ENCODE measurements around the gene TBC1D1.

DNA sequence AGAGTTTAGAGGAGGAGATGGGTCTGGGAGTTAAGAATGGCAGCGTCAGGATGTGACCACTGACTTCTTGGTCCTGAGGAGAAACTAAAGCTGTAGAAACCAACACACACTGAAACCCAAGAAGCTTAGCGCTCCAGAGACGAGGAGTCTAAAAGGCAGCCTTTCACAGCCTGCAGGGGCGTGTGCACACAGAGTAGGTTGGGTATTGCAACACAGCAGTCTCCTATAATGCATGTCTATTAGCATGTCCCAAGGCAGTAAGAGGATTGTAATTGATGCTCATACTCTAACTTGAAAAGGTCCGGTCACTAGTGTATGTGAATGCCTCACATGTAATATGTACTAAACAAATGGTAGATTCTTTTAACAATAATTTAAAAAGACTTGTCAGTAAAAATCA is 126.7 kb downstream of the TBC1D1 start:
- TF ChIP-seq, protein P1, sequence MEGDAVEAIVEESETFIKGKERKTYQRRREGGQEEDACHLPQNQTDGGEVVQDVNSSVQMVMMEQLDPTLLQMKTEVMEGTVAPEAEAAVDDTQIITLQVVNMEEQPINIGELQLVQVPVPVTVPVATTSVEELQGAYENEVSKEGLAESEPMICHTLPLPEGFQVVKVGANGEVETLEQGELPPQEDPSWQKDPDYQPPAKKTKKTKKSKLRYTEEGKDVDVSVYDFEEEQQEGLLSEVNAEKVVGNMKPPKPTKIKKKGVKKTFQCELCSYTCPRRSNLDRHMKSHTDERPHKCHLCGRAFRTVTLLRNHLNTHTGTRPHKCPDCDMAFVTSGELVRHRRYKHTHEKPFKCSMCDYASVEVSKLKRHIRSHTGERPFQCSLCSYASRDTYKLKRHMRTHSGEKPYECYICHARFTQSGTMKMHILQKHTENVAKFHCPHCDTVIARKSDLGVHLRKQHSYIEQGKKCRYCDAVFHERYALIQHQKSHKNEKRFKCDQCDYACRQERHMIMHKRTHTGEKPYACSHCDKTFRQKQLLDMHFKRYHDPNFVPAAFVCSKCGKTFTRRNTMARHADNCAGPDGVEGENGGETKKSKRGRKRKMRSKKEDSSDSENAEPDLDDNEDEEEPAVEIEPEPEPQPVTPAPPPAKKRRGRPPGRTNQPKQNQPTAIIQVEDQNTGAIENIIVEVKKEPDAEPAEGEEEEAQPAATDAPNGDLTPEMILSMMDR (IDR thresholded peaks at IDR 0.05), result no peak
- no peak for TF ChIP-seq POLR2AphosphoS5 (IDR thresholded peaks at IDR 0.05)
- TF ChIP-seq POLR2A (IDR thresholded peaks at IDR 0.05; ENCODE audit: low read depth), result no peak
- TF ChIP-seq EP300 (IDR thresholded peaks at IDR 0.05), result no peak

Measured in esophagus muscularis mucosa (tissue), 4 donors.